ENCODE results near the gene CKB.
A peak's percentile ranks its signal among the peaks of the same experiment; 100 is the strongest.

CKB gene

GRCh38 chr14:103549361-103550311 is 27.0 kb upstream of the CKB start:
- DNase-seq (ENCODE audit: low read depth) = no peak

GRCh38 chr14:103548463-103549351 is 26.1 kb upstream of the CKB start:
- no peak for DNase-seq (ENCODE audit: low read depth)

DNA sequence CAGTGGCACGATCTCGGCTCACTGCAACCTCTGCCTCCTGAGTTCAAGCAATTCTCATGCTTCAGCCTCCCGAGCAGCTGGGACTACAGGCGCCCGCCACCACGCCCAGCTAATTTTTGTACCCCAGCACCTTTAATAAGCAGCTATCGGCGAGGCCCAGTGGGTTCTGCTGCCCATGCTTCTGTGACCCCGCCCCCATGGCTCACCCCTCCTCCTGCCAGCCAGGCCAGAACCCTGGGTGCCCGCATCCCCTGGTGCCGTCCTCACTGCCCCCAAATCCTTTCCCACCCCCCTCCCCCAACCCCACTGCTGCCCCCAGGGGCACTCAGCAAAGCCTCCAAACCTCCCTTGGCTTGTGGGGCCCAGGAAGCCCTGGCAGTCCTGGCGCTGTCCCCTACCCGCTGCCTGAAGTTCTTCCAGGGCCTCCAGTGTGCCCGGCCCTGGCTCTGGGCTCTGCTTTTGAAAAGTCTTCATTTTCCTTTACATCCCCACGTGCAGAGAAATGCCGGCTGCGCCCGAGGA is 25.4 kb upstream of the CKB start:
- no peak for DNase-seq (ENCODE audit: low read depth)

DNA sequence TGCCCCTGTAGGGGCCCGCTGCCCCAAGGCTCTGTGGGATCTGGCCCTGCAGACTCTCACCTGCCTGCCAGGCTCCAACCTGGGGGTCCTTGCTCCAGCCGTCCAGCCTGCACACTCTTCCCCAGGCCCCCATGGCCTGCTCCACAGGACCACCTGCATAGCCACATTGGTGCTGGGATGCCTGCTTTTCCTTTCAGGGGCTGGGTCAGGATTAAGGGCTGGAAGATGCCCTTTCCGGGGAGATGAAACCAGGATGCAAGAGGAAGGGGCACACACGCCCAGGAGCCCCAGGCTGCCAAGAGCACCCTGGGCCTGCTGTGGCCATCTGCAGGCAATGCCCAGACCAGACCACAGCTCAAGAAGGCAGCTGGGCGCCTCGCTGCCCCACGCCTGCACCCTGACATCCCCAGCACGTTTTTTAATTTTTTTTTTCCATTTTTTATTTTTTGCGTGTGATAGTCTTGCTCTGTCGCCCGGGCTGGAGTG is 24.9 kb upstream of the CKB start:
- no peak for DNase-seq (ENCODE audit: low read depth)

- DNase-seq (ENCODE audit: low read depth) = peak; percentile 59
These were observed 24.2 kb upstream of the CKB start for GRCh38 chr14:103546652-103547454.

- no peak for DNase-seq (ENCODE audit: low read depth)
These were observed 23.5 kb upstream of the CKB start for GRCh38 chr14:103545915-103546651.

GRCh38 chr14:103545219-103545914 is 22.7 kb upstream of the CKB start:
- DNase-seq (ENCODE audit: low read depth) = no peak

DNA sequence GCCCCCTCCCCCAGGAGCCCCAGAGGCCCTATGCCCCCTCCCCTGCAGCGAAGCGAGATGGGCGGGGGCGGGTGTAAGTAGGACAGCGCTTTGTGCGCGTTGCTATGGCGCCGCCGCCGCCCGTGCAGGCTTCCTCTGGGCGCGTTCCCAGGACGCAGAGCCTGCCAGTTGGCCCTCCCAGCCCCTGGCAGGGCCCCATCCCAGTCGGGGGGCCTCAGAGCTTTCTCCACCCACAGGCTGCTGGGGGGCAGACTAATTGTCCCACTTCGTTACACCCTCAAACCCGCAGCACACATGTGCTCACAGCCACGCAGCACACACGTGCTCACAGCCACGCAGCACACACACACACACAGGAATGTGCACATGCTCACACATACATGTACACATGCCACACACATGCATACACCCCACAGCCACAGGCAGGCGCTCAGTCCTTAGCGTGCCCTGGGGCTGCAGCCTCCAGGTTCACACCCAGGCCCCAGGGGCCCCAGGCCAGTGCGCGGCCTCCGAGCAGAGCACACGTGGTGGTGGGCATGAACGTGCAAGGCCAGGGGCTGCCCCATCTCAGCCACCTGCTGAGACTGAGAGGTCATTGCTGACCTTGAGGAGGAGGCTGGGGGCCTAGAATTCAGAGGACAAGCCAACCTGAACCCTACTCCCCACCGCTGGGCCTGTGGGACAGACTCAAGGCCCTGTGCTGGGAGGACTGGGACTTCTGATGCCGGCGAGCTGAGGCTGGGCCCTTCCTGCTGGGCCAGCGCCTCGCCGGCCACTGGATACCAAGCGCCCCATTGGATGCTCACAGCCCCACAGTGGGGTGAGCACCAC is 22.0 kb upstream of the CKB start:
- no peak for DNase-seq (ENCODE audit: low read depth)

GRCh38 chr14:103543721-103544387 is 21.2 kb upstream of the CKB start:
- DNase-seq (ENCODE audit: low read depth) = no peak

DNA sequence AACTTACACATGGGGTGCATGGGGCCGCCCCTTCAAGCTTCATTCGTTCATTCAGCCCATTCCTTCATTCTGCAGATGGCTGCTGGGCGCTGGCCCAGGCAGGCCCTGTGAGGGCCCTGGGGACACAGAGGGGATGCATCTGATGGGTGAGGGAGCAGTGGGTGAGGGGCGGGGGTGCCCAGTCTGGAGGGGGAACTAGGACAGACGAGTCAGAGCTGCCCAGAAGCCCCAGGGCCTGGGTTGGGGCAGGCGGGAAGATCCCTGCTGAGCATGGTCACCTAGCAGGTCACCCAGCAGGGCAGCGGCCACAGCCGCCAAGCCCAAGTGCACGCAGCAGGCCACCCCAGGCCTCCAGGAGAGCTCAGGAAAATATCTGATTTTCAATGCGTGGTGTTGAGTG is 20.5 kb upstream of the CKB start:
- DNase-seq (ENCODE audit: low read depth) = no peak

DNA sequence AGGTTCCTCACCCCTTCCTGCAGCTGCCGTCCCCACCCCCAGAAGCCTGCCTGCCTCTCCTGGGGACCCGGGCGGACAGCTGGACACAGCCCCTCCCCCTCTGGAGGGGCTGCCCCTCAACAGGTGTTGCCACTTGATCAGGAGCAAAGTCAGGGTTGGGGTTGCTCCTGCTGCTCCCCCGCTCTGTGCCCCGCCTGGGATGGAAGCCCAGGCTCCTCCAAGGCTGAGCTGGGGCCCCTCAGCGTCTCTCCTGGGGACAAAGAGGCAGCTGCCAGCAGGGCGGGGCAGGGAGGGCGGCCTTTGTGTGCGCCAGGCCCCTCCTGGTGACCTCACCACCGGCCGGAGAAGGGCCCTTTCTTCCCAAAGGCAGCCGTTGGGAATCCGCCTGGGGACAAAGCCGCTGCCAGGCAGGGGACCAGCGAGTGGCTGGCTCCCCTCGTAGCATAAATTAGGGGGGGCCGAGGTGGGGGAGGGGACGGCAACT is 20.0 kb upstream of the CKB start:
- no peak for DNase-seq (ENCODE audit: low read depth)

DNA sequence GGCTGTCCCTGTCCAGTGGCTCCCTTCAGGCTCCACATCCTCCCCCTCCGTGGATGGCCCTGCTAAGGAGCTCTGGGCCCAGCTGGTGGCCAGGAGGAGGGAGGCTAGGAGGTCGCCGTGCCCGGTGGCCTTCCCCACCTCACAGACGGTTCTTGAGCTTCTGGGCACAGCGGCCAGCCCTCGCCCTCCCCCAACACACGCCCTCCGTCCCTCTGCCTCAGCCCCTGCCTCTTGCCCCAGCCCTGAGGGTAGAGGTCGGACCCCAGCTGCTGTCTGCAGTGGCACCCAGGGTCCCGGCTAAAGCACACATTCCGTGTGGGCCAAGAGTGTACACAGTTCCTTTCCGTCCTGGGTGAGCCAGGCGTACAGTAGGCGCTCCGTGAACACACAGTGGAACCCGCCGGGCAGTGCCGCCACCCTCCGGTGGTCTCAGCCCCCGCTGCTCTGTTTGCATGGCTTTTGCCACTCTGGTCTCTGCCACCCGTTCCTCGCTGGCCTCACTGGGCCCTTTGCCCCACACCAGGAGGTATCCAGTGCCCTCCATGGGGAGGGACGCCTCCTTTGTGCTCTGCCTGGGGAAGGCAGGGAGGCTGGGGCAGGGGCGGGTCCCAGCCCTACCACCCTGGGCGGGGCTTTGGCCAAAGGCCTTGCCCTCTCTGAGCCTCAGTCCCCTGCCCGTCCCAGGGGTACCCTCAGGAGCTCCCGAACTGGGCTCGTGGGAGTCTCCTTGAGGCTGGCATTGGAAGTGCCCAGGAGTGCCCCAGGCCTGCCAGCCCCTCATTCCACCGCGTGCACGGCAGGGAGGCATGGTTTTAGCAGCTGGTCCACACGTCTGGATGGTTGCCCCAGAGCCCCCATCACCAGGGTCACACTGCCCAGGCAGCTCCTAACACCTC is 19.3 kb upstream of the CKB start:
- DNase-seq (ENCODE audit: low read depth) = no peak

GRCh38 chr14:103540821-103541708 is 18.4 kb upstream of the CKB start:
- DNase-seq (ENCODE audit: low read depth) = no peak

DNA sequence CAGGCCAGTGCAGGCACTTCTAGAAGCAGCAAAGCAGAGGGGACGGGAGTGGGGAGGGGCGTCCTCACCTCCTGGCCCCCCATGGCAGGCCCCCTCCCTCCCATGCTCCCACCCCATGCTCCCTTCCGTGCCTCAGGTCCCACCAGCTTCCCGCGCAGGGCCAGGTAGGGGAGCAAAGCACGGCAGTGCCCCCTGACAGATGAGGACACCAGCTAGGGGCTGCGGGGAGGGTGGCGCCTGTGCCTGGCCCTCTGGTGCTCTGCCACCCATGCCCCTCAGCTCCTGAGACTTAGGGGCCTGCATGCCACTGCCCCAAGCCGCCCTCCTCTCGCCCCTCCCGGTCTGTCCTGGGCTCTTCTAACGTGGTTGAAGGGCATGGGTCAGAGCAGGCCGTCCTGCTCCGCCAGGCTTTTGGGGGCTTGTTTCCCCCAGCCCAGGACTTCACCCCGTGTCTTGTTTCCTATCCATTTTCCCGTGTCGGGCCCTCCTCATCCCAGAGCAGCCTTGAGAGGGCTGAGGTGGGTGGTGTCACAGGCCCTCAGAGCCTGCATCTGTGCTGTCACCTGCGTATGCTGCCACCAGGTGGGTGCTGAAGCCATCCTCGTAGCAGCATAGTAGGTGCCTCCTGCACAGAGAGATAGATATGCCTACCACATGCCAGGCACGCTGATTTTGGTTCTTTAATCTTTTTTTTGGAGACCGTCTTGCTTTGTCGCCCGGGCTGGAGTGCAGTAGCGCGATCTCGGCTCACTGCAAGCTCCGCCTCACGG is 16.6 kb upstream of the CKB start:
- no peak for DNase-seq (ENCODE audit: low read depth)

DNA sequence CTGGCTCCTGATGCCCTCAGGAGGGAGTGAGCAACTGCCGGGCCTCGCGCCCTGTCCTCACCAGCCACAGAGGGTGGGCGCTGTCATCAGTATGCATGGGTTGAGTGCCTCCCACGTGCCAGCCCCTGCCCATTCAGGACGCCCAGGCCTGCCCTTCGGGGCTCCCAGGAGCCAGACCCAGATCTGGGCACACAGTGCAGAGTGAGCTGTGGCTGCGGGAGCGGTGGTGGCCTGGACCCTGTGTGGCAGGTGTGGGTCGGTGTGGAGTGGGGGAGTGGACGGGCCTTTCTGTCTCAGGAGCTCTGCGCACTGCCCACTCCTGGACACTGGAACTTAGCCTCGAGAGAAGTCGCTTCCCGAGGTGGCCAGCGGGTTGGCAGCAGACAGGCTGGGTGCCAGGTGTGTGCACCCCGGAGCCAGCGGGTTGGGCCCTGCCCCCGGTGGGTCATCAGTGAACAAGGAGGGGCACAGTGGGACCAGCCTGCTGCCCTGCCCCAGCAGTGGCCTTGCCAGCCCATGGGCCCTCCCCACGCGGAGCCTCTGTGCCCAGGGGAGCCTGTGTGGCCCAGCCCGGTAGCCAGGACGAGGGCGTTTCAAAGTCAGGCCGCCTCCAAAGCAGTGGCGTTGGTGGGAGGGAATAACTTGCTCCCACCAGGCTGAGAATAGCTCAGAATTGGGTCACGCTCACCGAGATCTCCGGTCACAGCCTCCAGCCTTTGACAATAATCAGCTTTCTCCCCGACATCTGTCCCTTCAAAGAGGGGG is 15.8 kb upstream of the CKB start:
- DNase-seq (ENCODE audit: low read depth) = no peak

All from stimulated activated CD8-positive, alpha-beta memory T cell treated with anti-CD3 and anti-CD28 coated beads, Interleukin-7, amount 100 ng/mL, for 24 hours (primary cell).